Activated CD8-positive, alpha-beta memory T cell treated with anti-CD3 and anti-CD28 coated beads, Interleukin-2, amount 50 U/mL, for 1 hour (primary cell): ENCODE data around the gene PCARE.

Source experiments
- DNase-seq: peaks from one replicate; pipeline ENCODE4 v3.0.0-alpha.2; 2020; ENCODE audit errors: extremely low read depth

The PCARE gene

DNA sequence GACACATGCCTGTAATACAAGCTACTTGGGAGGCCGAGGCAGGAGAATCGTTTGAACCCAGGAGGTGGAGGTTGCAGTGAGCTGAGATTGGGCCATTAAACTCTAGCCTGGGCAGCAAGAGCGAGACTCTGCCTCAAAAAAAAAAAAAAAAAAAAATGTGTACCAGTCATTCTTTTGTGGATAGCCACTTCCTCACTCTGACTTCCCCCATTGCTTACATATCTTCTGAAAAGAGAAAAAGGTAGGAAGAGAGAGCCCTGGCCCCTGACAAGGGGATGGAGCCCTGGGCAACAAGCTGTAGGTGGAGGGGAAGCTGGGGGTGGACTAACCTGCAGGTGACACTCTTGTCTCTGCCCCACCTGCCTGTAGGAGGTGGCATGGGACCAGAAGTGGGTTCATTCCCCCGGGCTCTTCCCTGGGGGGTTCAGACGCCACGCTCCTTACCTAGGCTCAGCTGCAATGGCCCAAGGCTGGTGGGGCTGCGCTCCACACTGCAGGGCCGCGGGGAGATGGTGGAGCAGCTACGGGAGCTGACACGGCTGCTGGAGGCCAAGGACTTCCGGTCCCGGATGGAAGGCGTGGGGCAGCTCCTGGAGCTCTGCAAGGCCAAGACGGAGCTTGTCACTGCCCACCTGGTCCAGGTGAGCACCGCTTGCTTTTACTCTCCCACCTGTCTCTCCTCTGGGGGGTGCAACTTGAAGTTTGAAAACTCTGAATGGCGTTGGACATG is 39.1 kb downstream of the PCARE start:
- DNase-seq: no peak

DNA sequence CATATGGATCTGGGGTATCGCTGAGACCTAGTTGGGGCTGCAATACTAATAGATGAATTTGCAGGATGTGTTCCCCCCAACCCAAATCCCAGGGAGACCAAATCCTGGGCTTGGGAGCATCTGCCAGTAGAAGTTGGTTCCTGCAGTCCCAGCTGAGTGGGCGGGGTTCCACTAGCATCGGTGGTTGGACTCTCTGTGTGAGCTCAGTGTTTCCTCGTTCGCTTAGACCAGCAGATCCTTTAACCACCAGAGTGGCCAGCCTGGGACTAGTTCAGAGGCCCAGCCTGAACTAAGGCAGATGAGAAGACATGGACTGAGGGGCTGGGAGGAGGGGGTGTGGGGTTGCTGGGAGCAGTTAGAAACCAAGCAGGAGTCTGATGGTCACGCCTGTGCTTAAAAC is 40.7 kb downstream of the PCARE start:
- DNase-seq: no peak

DNA sequence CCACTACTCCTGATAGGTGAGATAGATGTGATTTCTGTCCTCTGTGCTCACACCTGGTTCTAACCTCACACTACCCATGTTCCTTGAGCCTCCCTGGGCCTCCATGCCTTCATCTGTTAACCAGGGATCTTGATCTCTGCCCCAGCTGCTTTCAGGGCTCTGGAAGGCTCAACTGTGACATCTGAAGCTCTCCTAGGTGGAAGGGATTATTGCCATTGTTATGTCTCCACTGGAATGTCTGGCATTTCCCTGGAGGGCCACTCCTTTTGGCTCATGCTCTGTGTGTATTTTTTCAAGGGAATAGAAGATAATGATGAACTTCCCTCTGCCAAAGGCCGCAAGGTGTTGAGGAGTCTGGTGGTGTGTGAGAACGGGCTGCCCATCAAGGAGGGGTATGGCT is 41.2 kb downstream of the PCARE start:
- no peak for DNase-seq

DNA sequence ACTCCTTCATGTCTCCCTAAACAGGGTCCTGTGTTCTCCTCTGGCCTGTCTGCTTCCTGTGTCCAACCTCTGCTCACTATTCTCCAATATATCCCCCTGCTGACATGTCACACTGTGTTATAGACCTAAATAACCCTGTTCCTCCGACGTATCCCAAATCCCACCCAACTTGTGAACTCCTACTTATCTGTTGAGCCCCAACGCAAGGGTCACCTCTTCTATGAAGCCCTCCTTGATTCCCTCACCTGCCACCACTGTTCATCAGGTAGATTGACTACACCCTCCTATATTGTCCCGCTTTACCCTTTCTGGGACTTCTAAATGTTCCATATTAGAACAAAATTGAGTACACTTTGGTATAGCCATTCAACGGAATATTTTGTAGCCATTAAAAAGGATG is 42.1 kb downstream of the PCARE start:
- DNase-seq: no peak

DNA sequence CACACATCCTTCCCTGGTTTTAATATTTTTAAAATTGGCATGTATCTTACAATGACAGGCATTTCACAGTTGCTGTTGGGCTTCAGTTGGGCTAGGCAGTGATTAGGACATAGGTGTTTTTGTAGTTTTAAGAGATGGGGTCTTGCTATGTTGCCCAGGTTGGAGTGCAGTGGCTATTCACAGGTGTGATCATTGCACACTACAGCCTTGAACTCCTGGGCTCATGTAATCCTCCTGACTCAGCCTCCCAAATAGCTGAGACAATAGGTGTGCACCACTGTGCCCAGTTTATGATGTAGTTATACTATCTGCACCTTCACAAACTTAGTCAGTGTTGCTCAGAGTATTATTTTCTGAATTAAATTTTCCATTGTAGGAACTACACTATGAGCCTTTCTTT is 43.3 kb downstream of the PCARE start:
- DNase-seq: no peak

DNA sequence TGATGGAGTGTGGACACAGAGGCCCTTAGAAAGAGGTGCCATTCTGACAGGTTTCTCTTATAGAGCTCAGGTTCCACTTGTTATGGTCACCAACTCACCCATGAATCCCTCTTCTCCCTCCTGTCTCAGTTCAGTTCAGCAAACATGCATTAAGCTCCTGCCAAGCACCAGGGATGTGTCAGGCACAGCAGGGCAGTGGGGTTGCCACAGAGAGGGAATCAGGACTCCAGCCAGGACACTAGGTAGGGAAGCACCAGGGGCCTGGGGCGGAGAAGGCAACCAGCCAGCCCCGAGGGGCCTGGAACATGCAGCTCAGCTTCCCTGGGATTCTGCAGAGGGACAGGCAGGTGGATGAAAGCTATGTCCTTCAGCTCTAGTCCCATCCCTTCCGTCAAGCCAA is 48.6 kb downstream of the PCARE start:
- DNase-seq: no peak

DNA sequence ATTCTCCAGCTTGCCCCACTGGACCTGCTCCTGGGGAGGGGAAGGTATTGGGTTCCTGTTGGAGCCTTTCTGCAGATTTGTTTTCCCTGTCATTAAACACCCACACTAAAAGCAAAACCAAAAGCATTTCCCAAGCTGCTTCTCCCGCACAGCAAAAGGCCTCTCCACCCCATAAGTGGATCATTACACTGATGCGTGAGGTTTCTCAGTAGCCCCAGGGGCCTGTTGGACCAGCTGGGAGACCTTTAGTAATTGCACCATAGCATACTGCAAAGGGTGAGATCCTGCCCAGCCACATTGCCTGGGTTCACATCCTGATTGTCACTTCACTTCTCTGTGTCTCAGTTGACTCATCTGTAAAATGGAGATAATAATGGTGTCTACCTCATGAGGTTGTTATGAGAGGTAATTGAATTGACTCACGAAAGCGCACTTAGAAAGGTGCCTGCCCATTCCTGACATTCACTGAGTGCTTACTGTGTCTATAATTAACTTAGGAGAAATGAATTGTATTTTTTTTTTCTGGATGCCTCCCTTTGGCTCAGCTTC is 49.4 kb downstream of the PCARE start:
- DNase-seq: no peak

DNA sequence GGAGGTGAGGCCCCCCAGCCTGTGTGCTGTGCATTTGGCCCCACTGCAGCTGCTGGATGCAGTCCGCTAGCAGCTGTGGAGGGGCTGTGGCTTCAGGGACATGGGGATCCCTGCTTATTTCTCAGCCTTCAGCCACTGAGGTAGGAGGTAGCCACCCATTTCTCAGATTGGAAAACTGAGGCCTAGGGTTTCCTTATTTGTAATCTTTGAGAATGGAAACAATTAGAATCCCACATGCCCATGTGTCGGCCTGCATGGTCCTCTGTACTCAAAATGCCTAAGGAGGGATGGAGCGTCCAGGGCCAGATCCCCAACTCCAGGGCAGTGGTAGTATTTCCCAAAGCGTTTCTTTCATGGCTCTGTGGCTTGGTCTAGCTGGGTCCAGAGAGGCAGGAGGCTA is 51.1 kb downstream of the PCARE start:
- no peak for DNase-seq

DNA sequence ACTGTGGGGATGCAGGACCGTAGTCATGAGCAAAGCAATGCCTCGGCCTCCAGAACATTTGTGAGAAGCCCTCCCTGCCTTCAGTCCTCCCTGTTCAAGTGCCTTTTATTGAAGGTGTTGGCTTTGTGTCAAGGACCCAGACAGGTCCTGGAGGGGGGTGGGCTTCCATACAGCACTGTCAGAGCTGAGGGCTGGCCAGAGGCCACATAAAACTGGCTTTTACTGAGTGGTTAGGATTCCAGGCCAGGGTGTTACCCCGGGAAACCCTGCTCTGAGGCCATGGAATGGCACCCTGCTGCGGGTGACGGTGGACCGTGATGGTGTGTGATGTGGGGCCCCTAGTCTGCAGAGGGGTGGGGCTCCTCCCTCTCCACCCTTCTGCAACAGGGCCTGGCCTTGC is 51.6 kb downstream of the PCARE start:
- no peak for DNase-seq

DNA sequence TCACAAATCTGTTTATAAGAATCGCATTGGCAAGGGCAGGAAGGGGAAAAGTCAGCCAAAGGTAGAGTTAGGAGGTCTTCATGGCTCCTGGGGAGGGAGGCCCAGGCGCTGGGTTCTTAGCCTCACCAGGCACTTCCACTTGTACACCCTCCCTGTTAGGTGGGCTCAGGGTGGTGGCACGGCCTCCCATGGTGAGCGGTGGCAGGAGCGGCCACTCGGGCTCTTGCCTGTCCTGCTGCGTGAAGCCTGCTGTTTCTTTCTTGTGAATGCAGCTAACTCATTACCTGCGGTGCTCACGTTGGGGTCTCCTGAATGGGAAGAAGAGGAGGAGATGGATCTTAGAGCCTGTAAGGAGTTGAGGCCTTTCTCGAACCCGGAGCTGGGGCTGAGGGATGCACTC is 52.4 kb downstream of the PCARE start:
- DNase-seq: no peak

DNA sequence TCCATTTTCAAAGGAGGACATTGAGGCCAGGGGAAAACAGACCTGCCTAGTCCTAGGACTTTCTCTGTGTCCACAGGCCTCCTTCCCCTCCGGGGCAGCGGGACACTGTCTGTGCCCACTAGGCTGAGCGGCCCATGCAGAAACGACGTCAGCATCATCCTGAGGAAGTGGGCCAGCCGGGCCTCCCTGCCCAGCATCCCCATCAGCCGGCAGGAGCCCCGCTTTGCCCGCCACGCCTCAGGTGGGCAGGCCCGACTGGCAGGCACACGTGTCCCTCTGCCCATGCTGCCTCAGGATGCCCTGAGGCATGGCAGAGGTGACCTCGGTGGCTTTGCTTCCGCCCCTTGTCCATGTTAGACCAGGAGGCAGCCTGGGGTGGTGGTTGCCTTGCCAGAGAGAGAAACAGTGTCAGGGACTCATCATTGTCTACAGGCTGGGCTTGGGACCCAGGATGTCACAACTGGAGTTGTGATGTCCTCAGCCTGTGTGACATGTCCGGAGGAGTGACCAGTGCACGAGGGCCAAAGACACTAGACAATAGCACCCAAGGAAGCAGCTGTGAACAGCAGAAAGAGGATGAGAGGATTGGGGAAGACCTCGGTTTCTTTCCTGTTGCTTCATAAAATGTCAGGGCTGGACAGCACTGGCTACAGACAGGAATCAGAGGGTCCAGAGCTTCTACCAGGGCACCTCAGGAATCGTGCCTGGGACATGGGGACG is 56.4 kb downstream of the PCARE start:
- no peak for DNase-seq

DNA sequence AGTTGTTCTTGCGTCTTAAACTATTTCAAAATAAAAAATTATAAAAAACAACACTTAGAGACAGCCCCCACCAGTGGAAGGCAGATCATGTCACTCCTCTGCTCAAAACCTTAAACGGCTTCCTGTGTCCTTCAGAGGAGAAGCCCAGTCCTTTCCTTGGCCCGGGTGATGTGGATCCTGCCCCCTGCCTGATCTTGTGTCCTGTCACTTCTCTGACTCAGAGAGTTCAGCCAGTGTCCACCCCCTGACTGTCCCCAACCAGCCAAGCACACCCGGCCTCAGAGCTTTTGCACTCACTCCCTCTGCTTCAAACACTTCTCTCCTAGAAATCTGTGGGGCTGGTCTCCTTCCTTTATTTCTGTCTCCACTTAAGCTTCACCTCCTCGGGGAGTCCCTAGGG is 57.8 kb downstream of the PCARE start:
- DNase-seq: no peak

DNA sequence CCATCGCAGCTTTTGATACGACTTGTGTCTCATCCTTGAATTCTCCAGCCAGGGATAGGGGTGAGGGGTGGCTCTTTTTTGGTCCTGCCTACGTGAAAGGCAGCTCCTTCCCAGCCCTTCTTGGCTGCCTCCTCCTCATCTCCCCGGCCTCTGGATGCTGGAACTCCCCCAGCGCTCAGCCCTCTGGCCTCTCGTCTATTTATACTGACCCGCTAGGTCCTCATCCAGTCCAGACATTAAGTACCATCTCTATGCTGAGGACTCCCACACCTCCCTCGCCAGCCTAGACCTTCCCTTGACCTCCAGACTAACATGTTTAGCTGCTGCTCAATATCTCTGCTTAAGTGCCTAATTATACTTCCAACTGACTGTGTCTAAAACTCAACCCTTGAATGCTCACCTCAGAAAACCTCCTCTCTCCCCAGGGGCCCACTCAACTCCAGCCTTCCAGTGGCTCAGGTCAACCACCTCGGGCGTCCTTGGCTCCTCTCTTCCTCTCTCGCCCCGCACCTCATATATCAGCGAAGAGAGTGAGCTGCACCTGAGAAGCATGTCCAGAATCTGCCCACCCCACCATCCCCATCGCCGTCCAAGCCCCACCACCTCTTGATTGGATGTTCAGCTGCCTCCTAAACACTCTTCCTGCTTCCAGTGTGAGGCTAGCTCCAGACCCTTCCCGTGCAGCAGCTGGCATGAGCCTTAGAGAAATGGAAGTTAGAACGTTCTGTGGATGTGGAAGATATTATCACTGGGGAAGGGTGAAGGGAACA is 58.4 kb downstream of the PCARE start:
- DNase-seq: no peak

DNA sequence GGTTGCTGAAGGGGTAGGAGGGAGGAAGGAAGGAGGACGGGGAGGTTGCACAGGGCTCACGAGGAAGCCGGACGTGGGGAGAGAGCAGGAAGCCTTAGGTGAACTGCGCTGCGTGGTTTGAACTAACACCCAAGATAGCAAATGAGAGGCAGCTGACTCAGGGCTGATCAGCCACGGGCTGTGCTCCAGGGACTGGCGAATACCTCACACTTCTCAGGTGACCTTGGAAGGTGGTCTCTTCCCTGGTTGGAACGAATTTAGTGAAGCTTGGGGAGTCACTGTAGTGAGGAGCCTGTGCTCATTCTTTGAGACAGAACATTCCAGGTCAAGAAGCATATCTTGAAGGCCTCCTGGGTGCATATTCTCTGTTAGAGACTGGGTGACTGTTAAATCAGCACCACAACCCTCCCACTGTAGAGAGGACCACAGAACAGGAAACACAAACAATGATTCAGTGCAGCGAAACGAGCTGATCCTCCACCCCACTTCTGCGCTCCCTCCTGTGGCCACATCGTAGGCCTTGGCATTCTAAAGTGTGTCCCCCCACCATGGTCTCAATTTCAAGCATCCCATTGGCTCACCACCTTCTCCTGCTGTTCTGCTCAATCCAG is 59.4 kb downstream of the PCARE start:
- peak; percentile 45 for DNase-seq

DNA sequence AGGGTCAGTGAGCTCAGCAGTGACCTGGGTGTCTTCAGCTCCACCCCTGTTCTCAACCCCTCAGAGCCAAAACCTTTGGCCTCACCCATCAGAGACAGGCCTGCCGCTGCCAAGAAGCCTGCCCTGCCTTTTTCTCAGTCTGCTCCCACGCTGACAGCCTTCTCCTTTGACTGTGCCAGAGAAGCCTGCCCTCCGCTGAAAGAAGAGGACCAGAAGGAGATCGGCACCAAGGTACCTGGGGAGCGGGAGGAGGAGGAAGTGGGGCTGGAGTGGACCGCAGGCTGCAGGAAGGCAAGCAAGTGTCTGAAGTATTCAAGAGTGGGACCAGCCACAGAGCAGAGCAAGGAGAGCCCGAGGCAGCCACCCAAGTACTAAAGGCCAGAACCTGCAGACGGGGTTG is 60.0 kb downstream of the PCARE start:
- DNase-seq: no peak

DNA sequence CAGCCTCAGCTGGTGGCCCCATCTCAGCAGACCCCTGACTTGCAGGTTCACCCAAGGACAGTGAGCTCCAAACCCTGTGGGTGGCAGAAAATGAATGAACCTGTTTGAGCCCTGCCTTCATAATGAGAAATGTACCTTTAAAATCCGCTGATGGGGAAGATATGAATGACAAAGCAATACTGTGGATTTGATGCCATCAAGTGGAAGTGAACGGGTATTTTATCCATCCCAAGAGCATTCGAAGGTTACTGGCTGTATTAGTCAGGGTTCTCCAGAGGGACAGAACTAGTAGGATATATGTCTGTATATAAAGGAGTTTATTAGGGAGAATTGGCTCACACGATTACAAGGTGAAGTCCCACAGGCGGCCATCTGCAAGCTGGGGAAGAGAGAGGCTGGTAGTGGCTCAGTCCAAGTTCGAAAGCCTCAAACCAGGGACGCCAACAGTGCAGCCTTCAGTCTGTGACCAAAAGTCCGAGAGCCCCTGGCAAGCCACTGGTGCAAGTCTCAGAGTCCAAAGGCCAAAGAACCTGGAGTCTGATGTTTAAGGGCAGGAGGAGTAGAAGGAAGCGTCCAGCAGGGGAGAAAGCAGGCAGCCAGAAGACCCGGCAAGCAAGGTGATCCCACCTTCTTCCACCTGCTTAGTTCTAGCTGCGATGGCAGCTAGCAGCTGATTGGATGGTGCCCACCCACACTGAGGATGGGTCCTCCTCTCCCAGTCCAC is 61.1 kb downstream of the PCARE start:
- no peak for DNase-seq

DNA sequence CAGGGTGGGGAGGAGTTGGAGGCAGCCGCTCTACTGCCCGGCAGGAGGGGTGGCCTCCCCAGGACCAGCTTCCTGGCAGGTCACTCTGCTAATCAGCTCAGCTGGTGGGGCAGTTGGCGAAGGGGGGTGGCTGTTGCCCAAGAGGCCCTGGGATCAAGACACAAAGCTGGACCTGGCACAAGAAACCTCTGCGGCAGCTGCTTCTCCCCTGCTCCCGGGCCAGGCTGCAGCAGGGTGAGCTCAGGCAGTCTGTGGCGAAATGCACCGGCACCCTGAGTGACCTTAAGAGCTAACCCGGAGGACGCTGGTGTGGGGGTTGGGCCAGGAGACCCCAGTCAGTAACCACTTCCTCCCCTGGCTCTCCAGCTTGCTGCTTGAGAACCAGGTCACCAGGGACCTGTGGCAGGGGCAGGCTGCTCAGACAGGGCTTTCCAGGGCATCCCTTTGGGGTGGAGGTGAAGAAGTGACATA is 62.1 kb downstream of the PCARE start:
- DNase-seq: no peak
